Measurements from ENCODE around the gene ZFYVE27.

ZFYVE27 gene

DNA sequence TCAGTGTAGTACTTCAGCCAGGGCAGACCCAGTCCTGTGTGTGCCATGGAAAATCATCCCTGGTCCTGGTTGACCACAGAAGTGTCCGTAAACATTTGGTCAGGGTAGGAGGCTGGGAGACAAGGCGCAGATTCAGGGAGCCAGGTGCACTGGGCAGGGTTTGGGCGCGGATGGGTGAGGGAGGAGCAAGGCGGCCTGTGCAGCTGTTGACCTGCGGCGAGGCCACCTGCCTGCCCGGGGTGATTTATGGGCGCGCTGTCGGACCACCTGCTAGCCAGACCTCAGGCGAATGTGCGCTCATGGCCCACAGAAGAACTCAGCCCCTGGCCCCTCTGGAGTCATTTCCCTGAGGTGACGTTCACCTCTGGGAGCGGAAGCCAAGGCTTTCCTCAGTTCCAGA lies 28.3 kb downstream of the ZFYVE27 start:
- no peak for TF ChIP-seq ZNF274 (IDR thresholded peaks at IDR 0.05; ENCODE audit: low read depth, low read length)
- no peak overlapping the region for H3K4me3 ChIP-seq (ENCODE audit: low read length)

GRCh38 chr10:97766106-97766810 lies 29.3 kb downstream of the ZFYVE27 start:
- no peak overlapping the region for H3K4me3 ChIP-seq (ENCODE audit: low read length)
- no peak for TF ChIP-seq ZNF274 (IDR thresholded peaks at IDR 0.05; ENCODE audit: low read depth, low read length)

- no peak overlapping the region for H3K4me3 ChIP-seq (ENCODE audit: low read length)
- no peak for TF ChIP-seq ZNF274 (IDR thresholded peaks at IDR 0.05; ENCODE audit: low read depth, low read length)
These were observed 30.3 kb downstream of the ZFYVE27 start for GRCh38 chr10:97766996-97767924.

DNA sequence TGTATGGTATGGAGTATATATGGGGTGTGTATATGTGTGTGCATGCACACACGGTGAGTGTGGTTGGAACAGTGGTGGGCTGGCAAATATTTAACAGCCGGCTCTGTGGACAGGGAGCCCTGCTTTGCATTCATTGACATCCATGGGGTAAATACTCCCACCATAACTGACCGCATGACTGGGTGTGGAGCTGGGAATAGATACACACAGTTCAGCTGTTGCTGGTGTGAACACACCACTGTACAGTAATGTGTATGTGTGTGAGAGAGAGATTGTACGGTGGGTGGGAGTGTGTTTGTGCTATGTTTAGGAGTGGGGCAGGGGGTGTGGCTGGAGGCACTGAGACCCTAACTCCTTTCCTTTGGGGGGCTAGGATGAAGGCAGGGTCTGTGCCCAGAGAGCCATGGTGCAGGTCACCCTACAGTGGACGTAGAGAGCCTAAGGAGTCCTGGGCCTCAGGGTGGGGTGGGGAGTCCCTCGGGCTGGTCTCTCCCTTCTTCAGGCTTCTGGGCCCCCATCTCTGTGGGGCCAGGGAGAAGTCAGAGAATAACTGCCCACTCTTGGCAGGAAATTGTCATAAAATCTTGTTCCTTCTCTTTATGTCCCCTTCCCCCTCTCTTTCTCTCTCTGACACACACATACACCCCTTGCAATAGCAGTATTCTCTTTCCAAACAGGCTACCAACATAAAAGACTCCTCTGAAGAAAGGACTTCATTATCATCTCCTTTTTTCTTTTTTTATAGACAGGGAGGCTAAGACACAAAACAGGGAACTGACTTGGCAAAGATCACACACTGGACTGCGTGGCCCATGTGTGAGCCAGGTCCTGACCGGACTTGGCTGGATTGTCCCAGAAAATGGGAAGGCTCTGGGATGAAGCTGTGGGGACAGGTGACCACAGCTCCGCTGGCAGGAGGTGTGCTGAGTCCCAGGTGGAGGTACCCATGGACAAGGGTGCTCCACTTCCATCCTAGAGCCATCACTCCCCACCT lies 31.7 kb downstream of the ZFYVE27 start:
- no peak for TF ChIP-seq ZNF274 (IDR thresholded peaks at IDR 0.05; ENCODE audit: low read depth, low read length)
- H3K4me3 ChIP-seq (ENCODE audit: low read length) = no peak overlapping the region

DNA sequence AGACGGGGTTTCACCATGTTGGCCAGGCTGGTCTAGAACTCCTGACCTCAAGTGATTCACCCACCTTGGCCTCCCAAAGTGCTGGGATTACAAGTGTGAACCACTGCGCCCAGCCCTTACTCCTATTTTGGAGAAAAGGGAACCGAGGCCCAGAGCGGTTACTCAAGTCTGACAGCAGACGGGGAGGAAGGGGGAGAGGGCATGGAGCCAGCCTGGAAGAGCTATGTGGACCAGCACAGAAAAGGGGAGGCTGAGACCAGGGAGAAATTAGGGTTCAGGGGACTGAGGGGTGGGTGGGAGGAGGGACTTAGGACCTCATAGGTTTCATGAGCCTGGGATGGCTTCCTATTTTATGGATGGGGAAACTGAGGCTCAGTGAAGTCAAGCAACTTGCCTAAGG lies 33.3 kb downstream of the ZFYVE27 start:
- H3K4me3 ChIP-seq (ENCODE audit: low read length) = no peak overlapping the region
- no peak for TF ChIP-seq ZNF274 (IDR thresholded peaks at IDR 0.05; ENCODE audit: low read depth, low read length)

GRCh38 chr10:97771055-97771891 lies 34.3 kb downstream of the ZFYVE27 start:
- H3K4me3 ChIP-seq (ENCODE audit: low read length) = no peak overlapping the region
- no peak for TF ChIP-seq ZNF274 (IDR thresholded peaks at IDR 0.05; ENCODE audit: low read depth, low read length)

GRCh38 chr10:97771913-97772823 lies 35.2 kb downstream of the ZFYVE27 start, which contains the start of gene SFRP5:
Gene SFRP5, minus strand, starts transcription at chr10:97771999. Its CDS starts 166 bp downstream, at chr10:97771833.
- H3K4me3 ChIP-seq (ENCODE audit: low read length) = no peak within 1 kb of the TSS
- TF ChIP-seq ZNF274 (IDR thresholded peaks at IDR 0.05; ENCODE audit: low read depth, low read length) = no peak

- H3K4me3 ChIP-seq (ENCODE audit: low read length) = no peak overlapping the region
- TF ChIP-seq ZNF274 (IDR thresholded peaks at IDR 0.05; ENCODE audit: low read depth, low read length) = no peak
These were observed 36.2 kb downstream of the ZFYVE27 start for GRCh38 chr10:97773096-97773495.

GRCh38 chr10:97774811-97775294 lies 37.9 kb downstream of the ZFYVE27 start:
- no peak for TF ChIP-seq ZNF274 (IDR thresholded peaks at IDR 0.05; ENCODE audit: low read depth, low read length)
- H3K4me3 ChIP-seq (ENCODE audit: low read length) = no peak overlapping the region

- TF ChIP-seq ZNF274 (IDR thresholded peaks at IDR 0.05; ENCODE audit: low read depth, low read length) = no peak
These were observed 40.2 kb downstream of the ZFYVE27 start for GRCh38 chr10:97777143-97777542.

DNA sequence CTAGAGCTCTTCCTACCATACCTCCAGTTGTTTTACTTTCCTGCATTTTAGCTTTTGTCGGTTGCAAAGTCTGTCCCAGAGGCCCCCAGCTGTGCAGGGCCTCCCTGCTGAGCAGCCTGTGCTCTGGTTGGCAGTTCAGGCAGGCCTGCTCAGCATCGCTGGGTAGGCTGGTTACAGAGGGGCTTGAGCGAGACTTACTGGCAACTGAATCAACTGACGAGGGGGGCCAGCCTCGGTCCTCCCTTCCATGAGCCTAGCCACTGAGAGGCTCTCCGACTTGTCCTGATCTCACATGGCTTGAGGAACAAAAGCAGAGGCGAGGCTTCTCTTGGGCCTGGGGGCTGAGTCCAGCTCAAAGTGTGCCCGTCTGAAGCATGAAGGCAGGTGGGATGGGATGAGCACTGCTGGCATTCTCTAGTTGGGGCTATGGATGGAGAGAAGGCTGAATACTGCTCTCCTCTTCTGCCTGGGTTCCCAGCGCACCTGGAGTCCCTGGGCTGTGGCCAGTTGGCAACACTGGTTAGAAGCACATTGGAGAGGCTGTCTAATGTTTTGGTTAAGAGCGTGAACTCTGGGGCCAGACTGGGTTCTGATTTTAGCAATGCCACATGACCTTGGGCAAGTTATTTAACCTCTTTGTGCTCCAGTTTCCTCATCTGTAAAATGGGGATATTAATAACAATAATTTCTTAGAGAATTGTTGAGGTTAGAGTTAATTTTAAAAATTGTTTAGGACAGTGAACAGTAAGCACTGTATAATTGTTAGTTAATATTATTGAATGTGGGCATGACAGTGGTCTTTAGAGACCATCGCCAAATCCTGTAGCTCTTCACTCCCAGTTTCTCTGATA lies 41.7 kb downstream of the ZFYVE27 start:
- no peak overlapping the region for H3K4me3 ChIP-seq (ENCODE audit: low read length)
- TF ChIP-seq ZNF274 (IDR thresholded peaks at IDR 0.05; ENCODE audit: low read depth, low read length) = no peak

More at GRCh38 chr10:97777143-97777542, 40.2 kb downstream of the ZFYVE27 start:
- no peak overlapping the region for H3K4me3 ChIP-seq (ENCODE audit: low read length)
